Type B pancreatic cell (in vitro differentiated cells): ENCODE data around the gene POU4F1. TPM values are rescaled to one million over a fixed set of nuclear protein-coding genes. Genes with fewer than 3 reads are reported as not detected.

Source experiments
- DNase-seq: peaks from one replicate; pipeline ENCODE4 v3.0.0; 2021; ENCODE audit warnings: mixed read lengths; ENCODE audit not compliant: unreplicated experiment; ENCODE audit errors: extremely low spot score
- H3K27ac Mint-ChIP-seq: 2 replicates; pipeline ENCODE4 v1.8.0; 2021; ENCODE audit warnings: mild to moderate bottlenecking, mixed read lengths
- H3K27me3 Mint-ChIP-seq: 2 replicates; pipeline ENCODE4 v1.8.0; 2021; ENCODE audit warnings: mixed read lengths
- H3K36me3 Mint-ChIP-seq: 2 replicates; pipeline ENCODE4 v1.8.0; 2021; ENCODE audit warnings: mixed read lengths
- H3K4me1 Mint-ChIP-seq: one replicate; pipeline ENCODE4 v1.8.0; 2021; ENCODE audit warnings: mixed read lengths; ENCODE audit not compliant: unreplicated experiment
- H3K4me3 Mint-ChIP-seq: 2 replicates; pipeline ENCODE4 v1.8.0; 2021; ENCODE audit warnings: mild to moderate bottlenecking, mixed read lengths
- H3K9me3 Mint-ChIP-seq: 2 replicates; pipeline ENCODE4 v1.8.0; 2021; ENCODE audit warnings: mixed read lengths
- total RNA-seq: library from RNA; stranded (reverse); gene quantifications from 2 replicates; pipeline ENCODE4 v1.2.1, GENCODE V29; 2021; ENCODE audit warnings: low replicate concordance
- TF ChIP-seq, protein P1 (sequence below): fragments of 200-600 bp; sonication (generic); conservative IDR thresholded peaks from 2 replicates; pipeline ENCODE4 v1.5.0; 2021; ENCODE audit warnings: antibody characterized with exemption, mild to moderate bottlenecking

POU4F1 gene
- total RNA-seq, 1 donor from 2014 or later, result 5.4 TPM

DNA sequence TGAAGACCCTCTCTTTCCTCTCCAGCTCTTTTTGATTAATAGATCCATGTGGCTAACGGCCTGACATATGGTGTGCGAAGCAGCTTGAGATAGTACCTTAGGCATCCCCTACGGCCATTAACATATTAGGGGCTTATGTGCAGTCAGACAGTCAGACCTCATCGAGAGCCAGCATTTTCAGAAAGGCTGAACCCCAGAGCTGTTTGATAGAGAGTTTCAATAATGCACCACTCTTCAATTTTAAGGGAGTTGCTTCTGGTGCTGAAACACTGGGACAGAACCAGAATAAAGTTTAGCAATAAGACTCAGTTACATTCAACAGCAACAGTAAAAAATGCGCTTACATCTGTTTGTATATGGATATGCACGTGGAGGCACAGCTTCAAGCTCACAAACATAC lies 10.8 kb downstream of the POU4F1 start:
- no peak for DNase-seq
- no peak overlapping the region for H3K4me3 Mint-ChIP-seq
- H3K4me1 Mint-ChIP-seq, result peaks cover 7% of the 10 kb centered on the region
- H3K27ac Mint-ChIP-seq, result no peak overlapping the region
- peaks cover 96% of the 10 kb centered on the region for H3K27me3 Mint-ChIP-seq
- no peaks in the 10 kb centered on the region for H3K36me3 Mint-ChIP-seq
- TF ChIP-seq, protein P1, sequence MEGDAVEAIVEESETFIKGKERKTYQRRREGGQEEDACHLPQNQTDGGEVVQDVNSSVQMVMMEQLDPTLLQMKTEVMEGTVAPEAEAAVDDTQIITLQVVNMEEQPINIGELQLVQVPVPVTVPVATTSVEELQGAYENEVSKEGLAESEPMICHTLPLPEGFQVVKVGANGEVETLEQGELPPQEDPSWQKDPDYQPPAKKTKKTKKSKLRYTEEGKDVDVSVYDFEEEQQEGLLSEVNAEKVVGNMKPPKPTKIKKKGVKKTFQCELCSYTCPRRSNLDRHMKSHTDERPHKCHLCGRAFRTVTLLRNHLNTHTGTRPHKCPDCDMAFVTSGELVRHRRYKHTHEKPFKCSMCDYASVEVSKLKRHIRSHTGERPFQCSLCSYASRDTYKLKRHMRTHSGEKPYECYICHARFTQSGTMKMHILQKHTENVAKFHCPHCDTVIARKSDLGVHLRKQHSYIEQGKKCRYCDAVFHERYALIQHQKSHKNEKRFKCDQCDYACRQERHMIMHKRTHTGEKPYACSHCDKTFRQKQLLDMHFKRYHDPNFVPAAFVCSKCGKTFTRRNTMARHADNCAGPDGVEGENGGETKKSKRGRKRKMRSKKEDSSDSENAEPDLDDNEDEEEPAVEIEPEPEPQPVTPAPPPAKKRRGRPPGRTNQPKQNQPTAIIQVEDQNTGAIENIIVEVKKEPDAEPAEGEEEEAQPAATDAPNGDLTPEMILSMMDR, result no peak
- peaks cover 5% of the 10 kb centered on the region for H3K9me3 Mint-ChIP-seq

DNA sequence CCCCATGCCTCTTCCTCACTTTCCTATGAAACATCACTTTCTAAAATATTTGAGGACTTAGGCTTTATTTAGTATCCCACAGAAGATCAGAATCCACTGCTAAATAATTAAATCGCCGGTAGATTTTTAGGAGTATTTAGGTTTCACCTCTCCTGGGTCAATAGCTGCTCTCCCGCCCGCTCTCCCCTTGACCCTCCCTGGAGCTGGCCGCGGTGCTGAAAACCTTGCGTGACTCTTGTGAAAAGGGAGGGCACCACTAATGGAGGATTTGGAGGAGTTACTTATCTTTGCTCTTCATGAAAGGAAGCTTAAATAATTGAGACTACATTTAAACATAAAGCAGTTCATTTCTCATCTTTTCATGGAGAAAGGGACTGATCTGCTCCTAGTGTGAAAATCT lies 14.1 kb downstream of the POU4F1 start:
- Mint-ChIP-seq H3K36me3 (no peaks in the 10 kb centered on the region), H3K27ac (no peak overlapping the region), H3K4me1 (peaks cover 3% of the 10 kb centered on the region), H3K9me3 (peaks cover 5% of the 10 kb centered on the region), H3K27me3 (peaks cover 95% of the 10 kb centered on the region), H3K4me3 (no peak overlapping the region)
- no peak for DNase-seq
- TF ChIP-seq, protein P1, result no peak

DNA sequence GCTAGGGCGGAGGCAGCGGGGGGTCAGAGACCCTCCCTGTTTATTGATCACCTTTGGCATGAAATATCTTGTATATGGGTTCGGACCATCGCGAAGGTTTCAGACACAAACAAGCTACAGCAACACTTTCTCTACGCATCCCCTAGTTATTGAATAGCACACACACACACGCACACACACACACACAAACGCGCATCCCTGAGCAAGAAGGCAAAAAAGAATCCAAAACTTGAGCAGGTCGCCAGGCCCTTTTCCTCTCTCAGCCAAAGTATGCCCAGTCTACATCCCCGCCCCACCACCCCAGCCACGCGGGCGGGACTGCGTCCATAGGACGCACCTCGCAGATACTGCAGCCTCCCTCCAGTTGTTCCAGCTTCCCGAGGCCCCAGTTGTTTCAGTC lies 16.0 kb downstream of the POU4F1 start:
- Mint-ChIP-seq H3K9me3 (peaks cover 5% of the 10 kb centered on the region), H3K36me3 (no peaks in the 10 kb centered on the region), H3K4me1 (no peaks in the 10 kb centered on the region), H3K4me3 (no peak overlapping the region), H3K27ac (no peak overlapping the region), H3K27me3 (peaks cover 90% of the 10 kb centered on the region)
- TF ChIP-seq, protein P1, result no peak
- no peak for DNase-seq

DNA sequence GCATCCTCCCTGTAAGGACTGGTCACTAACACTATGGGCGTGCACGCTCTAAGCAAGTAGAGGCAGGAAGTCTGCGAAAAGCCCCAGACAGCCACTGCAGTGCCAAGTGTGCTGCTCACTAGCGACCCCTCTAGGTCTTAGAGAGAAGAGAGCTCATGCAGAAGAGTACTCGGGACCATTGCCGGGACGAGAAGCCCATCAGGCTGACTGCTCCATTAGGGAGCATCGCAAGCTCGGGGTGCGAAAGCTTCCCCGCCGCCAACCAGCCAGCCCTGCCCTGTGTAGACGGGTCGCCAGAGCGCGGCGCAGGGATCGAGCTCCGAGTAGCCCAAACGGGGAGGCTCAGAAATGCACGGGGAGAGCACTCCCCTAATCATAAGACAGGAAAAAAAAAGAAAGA lies 16.6 kb downstream of the POU4F1 start:
- no peak overlapping the region for H3K27ac Mint-ChIP-seq
- TF ChIP-seq, protein P1, result peak; percentile 57
- H3K27me3 Mint-ChIP-seq, result peaks cover 88% of the 10 kb centered on the region
- no peaks in the 10 kb centered on the region for H3K4me1 Mint-ChIP-seq
- no peaks in the 10 kb centered on the region for H3K36me3 Mint-ChIP-seq
- no peak for DNase-seq
- H3K4me3 Mint-ChIP-seq, result no peak overlapping the region
- peaks cover 5% of the 10 kb centered on the region for H3K9me3 Mint-ChIP-seq

DNA sequence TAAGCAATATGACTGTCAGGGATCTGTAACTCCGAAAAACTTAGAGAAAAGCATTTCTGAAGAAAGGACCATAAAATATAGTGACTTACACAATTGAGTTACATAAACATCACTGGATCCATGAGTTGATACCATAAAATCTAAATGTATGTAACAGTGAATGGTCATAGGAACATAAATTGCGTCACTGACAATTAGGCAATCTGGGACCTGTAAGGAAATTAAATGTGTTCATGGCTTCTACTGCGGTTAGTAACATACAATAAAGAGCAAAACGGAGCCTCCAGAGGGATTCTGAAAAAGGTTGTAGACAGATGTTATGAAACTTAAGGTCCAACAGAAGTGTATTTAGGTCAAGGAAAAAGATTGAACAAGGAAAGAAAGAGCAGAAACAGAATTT lies 27.1 kb downstream of the POU4F1 start:
- H3K9me3 Mint-ChIP-seq, result no peaks in the 10 kb centered on the region
- no peak overlapping the region for H3K27ac Mint-ChIP-seq
- no peak for DNase-seq

More for the DNA sequence above, 27.1 kb downstream of the POU4F1 start:
- no peaks in the 10 kb centered on the region for H3K4me1 Mint-ChIP-seq
- H3K4me3 Mint-ChIP-seq, result no peak overlapping the region
- peaks cover 21% of the 10 kb centered on the region for H3K27me3 Mint-ChIP-seq
- TF ChIP-seq, protein P1, result no peak
- no peaks in the 10 kb centered on the region for H3K36me3 Mint-ChIP-seq
